CD4-positive, alpha-beta T cell treated with Interleukin-6 for 4 hours (primary cell): ENCODE measurements around the gene AFF2.

Source experiments
- DNase-seq: peaks from one replicate; pipeline ENCODE4 v3.0.0-alpha.2; 2020; ENCODE audit warnings: mixed read lengths

AFF2 gene

GRCh38 chrX:148592595-148592994, 92.2 kb downstream of the AFF2 start:
- DNase-seq, result no peak

DNA sequence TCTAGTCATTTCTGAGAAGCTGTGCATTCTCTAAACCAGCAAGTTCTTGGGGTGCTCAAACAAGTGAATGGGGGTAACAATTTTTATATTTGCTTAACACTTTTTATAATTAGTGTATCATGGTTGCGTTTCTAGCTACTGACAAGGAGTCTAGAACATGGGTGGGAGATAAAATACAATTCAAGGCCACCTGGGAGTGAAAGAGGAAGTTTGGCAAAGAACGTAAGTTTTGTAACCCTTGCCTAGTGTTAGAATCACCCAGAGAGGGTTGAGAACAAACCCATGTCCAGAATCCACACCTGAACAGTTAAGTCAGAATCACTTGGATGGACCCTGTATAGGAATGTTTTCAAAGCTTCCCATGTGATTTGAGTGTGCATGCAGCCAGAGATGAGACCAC, 92.7 kb downstream of the AFF2 start:
- DNase-seq, result no peak

DNA sequence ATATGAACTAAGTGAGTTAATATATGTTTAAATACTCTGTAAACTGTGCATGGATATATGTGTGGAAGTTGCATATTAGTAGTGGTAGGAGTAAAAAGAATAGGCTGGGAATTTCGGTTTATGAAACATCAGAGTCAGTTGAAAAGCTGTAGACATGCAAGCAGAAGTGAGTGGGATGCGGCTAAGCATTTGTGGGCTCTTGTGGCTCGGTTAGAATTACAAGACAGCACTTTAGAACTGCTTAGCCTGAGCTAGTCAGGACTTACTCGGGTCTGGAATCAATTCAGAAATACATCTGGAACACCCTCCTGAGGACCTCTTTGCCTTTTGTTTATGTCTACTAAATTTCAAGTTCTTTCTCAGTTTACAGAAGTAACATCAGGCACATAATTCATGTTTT, 93.6 kb downstream of the AFF2 start:
- DNase-seq, result no peak

DNA sequence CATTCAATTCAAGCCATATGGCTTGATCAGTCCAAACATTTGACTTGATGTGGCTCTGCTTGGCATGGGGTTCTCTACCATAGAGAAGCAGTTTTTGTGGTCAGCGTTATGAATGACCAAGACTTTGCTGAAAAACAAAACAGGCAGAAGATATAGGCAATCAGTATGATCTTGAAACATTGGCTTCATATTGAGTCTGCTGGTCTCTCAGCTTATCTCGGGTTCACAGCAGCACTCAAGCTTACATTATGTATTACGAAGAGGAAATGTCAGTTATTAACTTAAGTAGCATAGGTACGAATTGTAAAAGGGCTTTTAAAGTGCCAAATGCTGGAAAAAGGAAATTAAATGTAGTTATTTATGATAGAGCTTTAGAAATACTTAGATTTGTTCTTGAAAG, 99.0 kb downstream of the AFF2 start:
- DNase-seq, result no peak

DNA sequence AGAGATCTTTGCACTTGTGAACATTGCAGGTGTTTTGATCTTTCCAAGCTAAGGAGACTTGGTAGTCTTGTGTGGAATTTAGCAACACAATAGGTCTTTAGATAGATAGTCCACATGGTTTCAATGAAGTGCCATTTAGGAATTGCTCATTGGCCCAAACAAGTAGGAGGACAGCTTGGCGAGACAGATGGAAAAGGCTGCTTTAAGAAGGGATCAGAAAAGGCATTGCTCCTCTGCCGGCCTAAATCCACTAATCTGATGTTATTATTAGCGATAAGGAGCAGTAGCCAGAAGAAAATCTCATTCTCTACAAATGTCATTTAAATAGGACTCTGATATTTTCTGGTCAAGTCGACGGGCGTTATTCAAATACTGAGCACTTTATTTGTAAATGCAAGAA, 99.7 kb downstream of the AFF2 start:
- no peak for DNase-seq

- DNase-seq, result no peak
Observed at GRCh38 chrX:148600581-148600980, 100.2 kb downstream of the AFF2 start.

- no peak for DNase-seq
Observed at GRCh38 chrX:148601034-148601433, 100.6 kb downstream of the AFF2 start.

DNA sequence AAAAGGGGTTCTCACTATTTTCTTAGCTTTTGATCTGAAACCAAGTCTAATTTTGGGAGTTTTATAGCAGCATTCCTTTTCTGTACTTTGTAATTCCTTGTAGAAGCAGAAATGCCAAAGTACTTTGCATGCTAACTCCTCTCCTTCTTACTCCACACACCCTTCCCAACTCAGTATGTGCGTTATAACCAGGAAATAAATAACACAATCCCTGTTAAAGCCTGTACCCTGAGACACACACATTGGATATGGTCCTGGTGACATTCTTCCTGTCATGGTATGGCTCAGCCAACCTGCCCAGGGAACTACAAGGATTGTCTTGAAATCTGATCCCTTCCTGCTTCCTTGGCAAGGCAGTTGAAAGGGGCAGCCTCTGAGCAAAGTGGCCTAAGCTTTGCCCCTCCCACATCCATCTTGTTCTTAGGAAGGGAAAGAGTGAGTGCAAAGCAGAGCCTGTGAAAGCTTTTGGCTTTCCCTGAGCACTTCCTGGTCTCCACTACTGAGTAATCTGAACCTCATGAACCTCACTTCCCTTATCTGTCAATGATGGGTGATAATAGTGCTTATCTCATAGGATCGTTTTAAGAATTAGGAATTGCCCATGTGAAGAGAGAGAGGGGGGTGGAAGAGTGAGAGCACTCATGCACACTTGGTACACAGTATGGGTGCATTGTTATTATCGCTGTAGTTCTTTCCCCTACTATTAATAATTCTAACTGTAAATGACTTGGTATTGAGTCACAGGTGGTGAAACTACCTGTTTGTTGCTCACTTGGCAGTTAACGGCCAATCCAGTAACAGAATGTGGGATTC, 109.3 kb downstream of the AFF2 start:
- DNase-seq, result no peak

GRCh38 chrX:148610328-148610698, 109.9 kb downstream of the AFF2 start:
- no peak for DNase-seq

DNA sequence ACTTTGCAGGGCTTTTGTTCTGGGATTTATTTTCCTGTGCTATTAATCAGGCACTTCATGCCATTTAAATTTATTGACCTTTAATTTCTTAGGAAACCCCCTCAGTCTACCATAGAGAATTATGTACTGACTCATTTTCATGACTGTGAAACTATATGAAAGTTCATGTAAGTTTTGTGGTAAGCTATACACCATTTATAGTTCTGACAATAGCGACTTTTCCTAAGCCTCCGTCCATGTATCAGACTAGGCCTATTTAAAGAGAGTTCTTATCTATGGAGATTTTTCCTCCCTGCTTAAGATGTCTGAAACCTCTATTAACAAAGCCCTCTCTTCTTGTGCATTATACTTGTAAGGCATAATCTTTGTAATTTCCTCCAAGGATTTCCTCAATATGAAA, 111.6 kb downstream of the AFF2 start:
- no peak for DNase-seq

- no peak for DNase-seq
Observed at GRCh38 chrX:148612431-148612830, 112.0 kb downstream of the AFF2 start.

DNA sequence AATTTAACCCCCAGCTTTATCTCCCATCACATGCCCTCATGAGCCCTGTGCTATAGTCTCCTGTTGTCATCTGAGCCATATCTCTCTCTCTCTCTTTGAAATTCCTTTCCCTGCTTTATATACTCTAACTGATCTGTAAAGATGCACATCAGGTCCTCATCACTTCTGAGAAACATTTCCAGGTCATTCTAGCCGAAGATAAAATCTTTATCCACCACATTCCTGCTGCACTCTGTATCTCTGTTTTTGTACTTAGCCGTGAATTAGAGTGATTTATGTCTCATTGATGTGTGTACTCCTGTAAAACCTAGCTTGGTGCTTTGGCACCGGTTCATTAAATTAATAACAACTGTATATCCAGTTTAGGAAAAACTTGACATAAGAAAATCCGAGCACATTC, 113.2 kb downstream of the AFF2 start:
- no peak for DNase-seq

DNA sequence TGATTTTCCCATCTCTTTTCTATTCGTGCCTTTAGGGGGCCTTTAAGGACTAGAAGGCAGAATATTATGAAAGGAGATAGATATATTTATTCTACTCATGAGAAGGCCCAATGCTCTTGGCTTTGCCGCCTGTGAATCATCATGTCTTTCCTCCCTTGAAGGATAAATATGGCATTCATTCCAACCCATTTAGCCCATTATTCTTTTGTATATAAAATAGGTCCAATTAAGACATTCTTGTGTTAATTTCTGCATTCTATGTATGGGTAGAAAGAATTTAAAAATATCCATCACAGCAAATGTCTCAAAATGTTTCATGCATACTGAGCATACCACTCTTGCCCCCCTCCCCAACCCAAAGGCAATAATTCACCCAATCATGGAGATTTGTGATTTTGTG, 115.1 kb downstream of the AFF2 start:
- no peak for DNase-seq

DNA sequence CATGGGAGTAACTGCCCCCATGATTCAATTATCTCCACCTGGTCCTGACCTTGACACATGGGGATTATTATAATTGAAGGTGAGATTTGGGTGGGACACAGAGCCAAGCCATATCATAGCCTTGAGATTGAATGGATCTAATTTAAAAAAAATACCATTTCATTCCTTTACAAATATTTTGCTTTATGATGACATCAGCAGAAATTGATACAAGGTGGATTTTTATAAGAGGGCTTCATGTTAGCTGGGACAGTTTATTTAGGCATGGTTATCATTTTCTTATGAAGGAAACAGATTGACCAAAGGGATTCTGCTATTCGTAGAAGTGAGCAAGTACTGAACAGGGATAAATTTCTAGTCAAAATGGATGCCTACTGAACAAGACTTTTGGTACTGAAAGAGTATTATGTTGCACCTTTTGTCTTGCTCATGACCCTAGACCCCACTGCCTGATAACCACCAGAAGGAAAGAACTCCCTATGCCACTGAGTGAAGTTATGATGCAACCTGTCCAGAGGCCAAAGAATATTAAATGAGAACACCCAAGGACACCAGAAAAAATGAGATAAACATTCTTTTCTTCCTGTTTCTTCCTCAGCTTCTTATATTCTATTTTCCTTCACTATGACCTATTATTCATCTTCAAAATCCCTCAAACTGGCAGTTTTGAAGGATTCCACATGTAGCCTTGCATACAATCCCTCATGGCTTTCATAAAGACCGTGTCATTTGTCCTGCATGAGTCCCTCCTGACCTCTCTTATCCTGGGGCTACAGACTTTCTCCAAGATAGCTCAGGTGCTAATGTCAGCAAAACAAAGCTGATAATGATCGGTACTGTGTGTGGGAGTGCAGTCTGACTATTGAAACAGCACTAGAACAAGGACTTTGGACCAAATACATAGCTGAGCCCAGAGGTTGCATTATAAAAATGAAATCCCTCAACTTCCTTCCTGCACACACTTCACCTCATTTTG, 118.3 kb downstream of the AFF2 start:
- DNase-seq, result no peak

- no peak for DNase-seq
Observed at GRCh38 chrX:148620023-148620422, 119.6 kb downstream of the AFF2 start.

DNA sequence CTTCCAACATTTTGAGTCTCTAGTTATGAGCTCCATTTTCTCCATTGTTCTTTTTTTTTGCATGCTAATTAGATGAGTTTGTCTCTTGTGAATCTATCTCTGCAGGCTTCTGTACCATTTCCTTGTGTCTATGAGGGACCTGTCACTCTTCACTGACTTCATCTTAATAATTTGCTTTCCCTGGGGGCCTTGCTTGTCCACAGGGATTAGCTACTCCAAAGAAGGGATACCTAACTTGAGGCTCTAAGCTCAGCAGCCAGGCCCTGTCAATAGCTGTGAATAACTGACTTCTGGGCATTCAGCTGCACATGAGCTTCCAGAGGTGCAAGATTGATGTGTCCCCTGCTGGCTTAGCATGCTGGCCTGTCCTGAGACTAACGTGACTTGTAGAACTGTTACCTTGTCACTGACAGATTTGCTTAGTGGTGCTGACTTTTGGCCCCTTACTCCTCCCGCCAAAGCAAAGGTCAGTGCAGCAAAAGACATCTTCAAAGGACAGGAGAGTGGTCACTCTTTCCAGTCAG, 124.6 kb downstream of the AFF2 start:
- no peak for DNase-seq

DNA sequence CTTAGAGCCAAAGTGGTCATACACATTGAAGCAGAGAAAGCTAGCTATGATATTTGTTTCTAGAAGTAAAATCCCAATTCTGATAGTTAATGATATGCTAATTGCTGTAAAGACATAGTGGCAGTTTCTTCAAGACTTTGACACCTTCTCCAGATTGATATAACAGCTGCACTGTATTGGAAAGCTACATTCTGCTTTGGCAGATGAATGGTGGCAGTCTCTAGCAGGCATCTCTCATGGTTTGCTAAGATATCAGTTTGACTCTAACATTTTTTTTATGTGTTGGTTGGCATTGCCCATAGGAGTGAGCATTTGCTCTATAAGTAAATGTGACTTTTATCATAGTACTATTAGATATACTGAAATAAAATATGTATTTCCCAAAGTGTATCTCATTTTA, 128.2 kb downstream of the AFF2 start:
- no peak for DNase-seq

DNA sequence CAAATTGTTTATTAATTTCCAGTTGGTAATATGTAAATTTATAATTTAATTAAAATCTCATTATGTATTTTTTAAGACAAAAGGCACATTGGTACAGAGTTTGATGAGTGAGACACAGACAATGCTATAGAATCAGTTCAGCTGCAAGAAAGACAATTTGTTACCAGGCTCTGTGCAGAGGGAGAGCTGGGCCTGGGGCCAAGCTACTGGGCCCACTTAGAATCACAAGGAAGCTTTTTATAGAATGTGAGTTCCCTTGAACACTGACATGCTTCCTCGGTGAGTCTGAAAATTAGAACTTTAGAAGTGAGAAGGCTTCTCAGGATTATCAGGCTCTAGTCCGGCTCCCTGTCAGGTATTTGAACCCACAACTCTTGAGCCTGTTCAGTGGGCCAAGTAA, 129.0 kb downstream of the AFF2 start:
- DNase-seq, result no peak

DNA sequence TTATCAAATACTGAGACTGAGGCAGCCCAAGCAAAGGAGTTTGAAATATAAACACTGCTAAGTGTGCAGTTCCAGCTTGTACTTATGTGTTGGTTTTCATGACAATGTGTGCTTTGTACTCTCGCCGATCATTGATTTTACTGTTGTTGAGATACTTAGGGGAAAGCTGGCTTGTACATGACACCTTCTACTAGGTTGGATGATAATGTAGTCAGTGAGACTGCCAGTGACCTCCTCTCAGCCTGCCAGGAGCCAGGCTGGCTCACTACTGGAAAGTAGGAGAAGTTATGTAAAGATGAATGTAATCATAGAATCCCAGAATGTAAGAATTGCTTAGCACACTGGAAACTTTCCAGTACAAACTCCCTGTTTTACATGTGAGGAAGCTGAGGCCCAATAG, 132.0 kb downstream of the AFF2 start:
- DNase-seq, result no peak

DNA sequence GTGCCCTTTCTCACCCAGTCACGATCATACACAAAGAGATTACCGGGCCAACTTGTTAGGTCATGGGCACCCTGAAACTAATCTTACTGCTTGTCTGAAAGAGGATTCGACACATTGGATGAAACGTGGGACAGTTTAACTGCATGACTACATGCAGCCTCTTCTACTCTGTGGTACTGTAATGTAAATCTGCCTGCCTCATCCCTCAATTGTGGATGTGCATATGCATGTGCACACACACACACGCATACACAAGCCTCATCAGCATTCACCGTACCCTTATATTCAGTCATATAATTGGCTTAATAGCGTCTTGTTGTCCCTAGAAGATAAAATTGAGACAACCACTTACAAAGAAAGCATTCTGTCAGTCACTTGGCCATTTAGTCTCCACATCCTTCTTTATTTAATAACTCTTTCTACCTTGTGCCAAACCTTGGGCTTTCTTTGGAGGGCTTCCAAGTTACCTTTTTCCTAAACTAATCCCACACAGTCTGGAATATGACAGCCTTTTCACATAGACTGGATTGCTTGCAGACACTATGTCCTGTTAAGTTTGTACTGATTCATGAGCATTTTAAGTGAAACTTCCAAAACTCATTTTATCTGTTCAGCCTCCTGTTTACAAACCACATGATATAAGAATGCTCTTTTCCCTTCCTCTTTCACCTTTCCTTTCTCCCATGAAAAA, 132.9 kb downstream of the AFF2 start:
- DNase-seq, result no peak

- no peak for DNase-seq
Observed at GRCh38 chrX:148634591-148634990, 134.2 kb downstream of the AFF2 start.

DNA sequence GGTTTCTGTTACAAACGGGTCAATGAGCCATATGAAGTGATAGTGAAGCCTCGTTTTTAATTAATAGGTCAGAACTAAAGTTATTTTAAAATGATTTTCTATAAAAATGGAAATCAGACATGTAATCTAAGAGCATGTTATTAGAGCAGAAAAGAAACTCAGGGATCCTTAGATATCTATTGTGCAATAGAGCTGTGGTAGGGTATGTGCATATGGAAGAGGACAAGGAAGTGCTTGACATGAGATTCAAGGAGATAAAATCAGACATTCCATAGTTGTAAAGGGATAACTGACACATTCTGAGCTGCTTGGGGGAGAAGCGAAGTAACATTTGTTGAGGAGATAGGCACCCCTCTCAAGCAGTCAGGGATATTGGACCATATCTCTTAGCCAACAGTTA, 143.0 kb downstream of the AFF2 start:
- no peak for DNase-seq

- no peak for DNase-seq
Observed at GRCh38 chrX:148647651-148648050, 147.2 kb downstream of the AFF2 start.
